ENCODE measurements around the gene FBRSL1.

FBRSL1 gene

DNA sequence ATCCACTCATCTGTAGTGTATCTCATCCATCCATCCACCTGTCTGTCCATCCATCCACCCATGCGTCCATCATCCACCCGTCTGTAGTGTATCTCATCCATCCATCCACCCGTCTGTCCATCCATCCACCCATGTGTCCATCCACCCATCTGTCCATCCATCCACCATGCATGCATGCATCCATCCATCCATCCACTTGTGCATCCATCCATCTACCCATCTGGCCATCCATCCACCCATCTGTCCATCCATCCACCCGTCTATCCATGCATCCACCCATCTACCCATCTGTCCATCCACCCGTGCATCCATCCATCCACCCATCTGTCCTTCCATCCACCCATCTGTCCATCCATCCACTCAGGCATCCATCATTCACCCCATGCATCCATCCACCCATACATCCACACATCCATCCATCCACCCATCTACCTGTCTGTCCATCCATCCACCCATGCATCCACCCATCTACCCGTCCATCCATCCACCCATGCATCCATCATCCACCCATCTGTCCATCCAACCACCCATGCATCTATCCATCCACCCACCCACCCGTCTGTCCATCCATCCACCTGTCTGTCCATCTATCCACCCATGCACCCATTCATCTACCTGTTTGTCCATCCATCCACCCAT lies 28.5 kb downstream of the FBRSL1 start:
- TF ChIP-seq TAF1 (IDR thresholded peaks at IDR 0.05; ENCODE audit: borderline replicate concordance, insufficient read depth, low read length) (no peak), SIN3A (IDR thresholded peaks at IDR 0.05; ENCODE audit: borderline replicate concordance, insufficient read depth, low read length) (no peak), FOXP2 (optimal IDR thresholded peaks at IDR 0.05; ENCODE audit: borderline replicate concordance, extremely low read depth, extremely low read length, insufficient read depth) (no peak), POLR2AphosphoS5 (IDR thresholded peaks at IDR 0.05; ENCODE audit: low read depth, low read length) (no peak)
- TF ChIP-seq, protein P1, sequence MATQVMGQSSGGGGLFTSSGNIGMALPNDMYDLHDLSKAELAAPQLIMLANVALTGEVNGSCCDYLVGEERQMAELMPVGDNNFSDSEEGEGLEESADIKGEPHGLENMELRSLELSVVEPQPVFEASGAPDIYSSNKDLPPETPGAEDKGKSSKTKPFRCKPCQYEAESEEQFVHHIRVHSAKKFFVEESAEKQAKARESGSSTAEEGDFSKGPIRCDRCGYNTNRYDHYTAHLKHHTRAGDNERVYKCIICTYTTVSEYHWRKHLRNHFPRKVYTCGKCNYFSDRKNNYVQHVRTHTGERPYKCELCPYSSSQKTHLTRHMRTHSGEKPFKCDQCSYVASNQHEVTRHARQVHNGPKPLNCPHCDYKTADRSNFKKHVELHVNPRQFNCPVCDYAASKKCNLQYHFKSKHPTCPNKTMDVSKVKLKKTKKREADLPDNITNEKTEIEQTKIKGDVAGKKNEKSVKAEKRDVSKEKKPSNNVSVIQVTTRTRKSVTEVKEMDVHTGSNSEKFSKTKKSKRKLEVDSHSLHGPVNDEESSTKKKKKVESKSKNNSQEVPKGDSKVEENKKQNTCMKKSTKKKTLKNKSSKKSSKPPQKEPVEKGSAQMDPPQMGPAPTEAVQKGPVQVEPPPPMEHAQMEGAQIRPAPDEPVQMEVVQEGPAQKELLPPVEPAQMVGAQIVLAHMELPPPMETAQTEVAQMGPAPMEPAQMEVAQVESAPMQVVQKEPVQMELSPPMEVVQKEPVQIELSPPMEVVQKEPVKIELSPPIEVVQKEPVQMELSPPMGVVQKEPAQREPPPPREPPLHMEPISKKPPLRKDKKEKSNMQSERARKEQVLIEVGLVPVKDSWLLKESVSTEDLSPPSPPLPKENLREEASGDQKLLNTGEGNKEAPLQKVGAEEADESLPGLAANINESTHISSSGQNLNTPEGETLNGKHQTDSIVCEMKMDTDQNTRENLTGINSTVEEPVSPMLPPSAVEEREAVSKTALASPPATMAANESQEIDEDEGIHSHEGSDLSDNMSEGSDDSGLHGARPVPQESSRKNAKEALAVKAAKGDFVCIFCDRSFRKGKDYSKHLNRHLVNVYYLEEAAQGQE (IDR thresholded peaks at IDR 0.05; ENCODE audit: insufficient read depth in 1 of 2, low read depth in 2 of 2, low read length in 2 of 2), result no peak

DNA sequence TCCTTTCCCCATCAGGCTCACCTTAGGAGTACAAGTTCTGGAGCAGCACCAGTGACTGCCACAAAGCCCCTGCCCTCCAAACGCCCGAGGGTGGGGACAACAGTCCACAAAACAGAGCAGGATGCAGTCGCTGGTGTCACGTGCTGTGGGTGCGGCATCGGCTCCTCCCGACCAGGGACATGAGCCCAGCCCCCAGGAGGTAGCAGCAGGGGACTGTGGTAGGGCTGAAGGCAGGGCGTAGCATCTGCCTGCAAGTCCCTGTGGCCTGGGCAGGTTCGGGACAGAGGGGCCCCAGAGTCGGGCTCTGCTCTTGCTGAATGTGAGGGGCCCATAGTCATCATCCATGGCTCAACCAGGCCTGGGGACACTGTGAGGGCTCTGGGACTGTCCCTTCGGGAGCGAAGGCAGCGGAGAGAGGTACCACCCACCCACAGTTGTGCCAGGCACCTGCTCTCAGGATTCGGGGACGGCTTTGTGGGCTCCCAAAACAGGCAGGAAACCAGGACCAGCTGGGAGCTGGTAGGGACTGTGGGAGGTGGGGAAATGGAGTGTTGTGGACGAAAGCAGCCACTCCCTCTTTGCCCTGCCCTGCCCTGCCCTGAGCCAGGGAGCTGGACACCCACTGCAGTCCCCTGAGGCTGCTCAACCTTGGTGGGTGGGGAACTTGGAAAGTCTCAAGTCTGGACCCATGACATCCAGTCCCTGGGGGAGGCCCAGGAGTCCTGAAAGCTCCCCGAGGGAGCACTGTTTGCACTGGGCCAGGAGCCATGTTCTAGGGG lies 30.7 kb downstream of the FBRSL1 start:
- no peak for TF ChIP-seq POLR2AphosphoS5 (IDR thresholded peaks at IDR 0.05; ENCODE audit: low read depth, low read length)
- TF ChIP-seq, protein P1 (IDR thresholded peaks at IDR 0.05; ENCODE audit: insufficient read depth in 1 of 2, low read depth in 2 of 2, low read length in 2 of 2), result no peak
- no peak for TF ChIP-seq TAF1 (IDR thresholded peaks at IDR 0.05; ENCODE audit: borderline replicate concordance, insufficient read depth, low read length)
- TF ChIP-seq FOXP2 (optimal IDR thresholded peaks at IDR 0.05; ENCODE audit: borderline replicate concordance, extremely low read depth, extremely low read length, insufficient read depth), result no peak
- TF ChIP-seq SIN3A (IDR thresholded peaks at IDR 0.05; ENCODE audit: borderline replicate concordance, insufficient read depth, low read length), result no peak

DNA sequence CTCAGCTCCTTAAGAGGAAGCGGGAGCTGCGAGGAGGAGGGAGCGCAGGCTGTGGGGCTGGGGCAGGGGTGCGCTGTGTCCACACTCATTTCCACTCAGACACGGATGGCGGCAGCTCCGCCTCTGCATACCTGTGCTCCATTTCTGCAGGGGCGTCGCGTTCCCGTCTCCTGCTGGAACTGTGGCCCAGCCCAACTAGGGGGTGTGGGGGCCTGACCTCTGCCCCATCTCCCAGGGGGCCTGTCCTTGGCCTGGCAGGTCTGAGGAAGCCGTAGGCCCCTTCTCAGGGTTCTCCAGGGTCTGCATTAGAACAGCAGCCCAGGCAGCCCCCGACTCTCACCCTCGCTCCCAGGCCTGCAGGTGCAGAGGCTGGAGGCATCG lies 31.2 kb downstream of the FBRSL1 start:
- TF ChIP-seq FOXP2 (optimal IDR thresholded peaks at IDR 0.05; ENCODE audit: borderline replicate concordance, extremely low read depth, extremely low read length, insufficient read depth) (no peak), TAF1 (IDR thresholded peaks at IDR 0.05; ENCODE audit: borderline replicate concordance, insufficient read depth, low read length) (no peak), POLR2AphosphoS5 (IDR thresholded peaks at IDR 0.05; ENCODE audit: low read depth, low read length) (no peak), SIN3A (IDR thresholded peaks at IDR 0.05; ENCODE audit: borderline replicate concordance, insufficient read depth, low read length) (no peak)
- TF ChIP-seq, protein P1 (IDR thresholded peaks at IDR 0.05; ENCODE audit: insufficient read depth in 1 of 2, low read depth in 2 of 2, low read length in 2 of 2), result no peak

DNA sequence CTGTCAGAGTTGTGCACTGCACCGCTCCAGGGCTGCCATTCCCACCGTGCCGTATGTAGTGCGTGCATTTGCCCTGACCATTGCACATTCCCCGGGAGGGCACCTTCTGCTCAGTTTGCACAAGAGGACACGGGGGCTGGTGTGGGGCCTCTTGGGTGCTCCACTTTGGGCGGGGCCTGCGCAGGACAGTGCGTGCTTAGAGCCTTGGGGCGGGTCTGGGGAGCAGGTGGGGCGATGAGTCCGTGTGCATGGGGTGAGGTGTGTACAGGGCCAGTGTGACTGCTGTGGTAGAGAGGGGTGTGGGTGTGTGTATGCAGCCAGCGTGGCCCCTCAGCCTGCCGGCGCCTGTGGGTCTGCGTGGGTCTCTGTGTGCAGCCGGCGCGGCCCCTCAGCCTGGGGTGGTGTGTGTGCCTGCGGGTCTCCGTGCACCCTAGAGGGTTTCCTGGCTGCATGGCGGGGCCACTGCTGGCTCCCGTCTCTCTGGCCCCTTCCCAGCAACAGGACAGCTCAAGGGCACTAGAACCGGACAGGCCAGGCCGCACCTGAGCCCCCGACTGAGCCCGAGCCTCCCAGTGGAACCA lies 31.9 kb downstream of the FBRSL1 start:
- TF ChIP-seq TAF1 (IDR thresholded peaks at IDR 0.05; ENCODE audit: borderline replicate concordance, insufficient read depth, low read length), result no peak
- TF ChIP-seq FOXP2 (optimal IDR thresholded peaks at IDR 0.05; ENCODE audit: borderline replicate concordance, extremely low read depth, extremely low read length, insufficient read depth), result no peak
- TF ChIP-seq, protein P1 (IDR thresholded peaks at IDR 0.05; ENCODE audit: insufficient read depth in 1 of 2, low read depth in 2 of 2, low read length in 2 of 2), result no peak
- TF ChIP-seq POLR2AphosphoS5 (IDR thresholded peaks at IDR 0.05; ENCODE audit: low read depth, low read length), result no peak

All from PFSK-1 (cell line).